ENCODE measurements around the gene ZC3H4.

ZC3H4 gene

GRCh38 chr19:47155148-47155547 lies 41.6 kb upstream of the ZC3H4 start:
- DNase-seq (ENCODE audit: low read depth), result no peak
- H3K4me3 ChIP-seq (ENCODE audit: low read length), result no peak overlapping the region
- no peak for TF ChIP-seq CTCF (conservative IDR thresholded peaks at IDR 0.05; ENCODE audit: low read depth, low read length)

- TF ChIP-seq CTCF (conservative IDR thresholded peaks at IDR 0.05; ENCODE audit: low read depth, low read length), result no peak
- DNase-seq (ENCODE audit: low read depth), result no peak
- no peak overlapping the region for H3K4me3 ChIP-seq (ENCODE audit: low read length)
These were observed 39.7 kb upstream of the ZC3H4 start for GRCh38 chr19:47153266-47153665.

GRCh38 chr19:47152632-47153031 lies 39.1 kb upstream of the ZC3H4 start:
- no peak overlapping the region for H3K4me3 ChIP-seq (ENCODE audit: low read length)
- no peak for DNase-seq (ENCODE audit: low read depth)
- TF ChIP-seq CTCF (conservative IDR thresholded peaks at IDR 0.05; ENCODE audit: low read depth, low read length), result no peak

GRCh38 chr19:47152205-47152604 lies 38.6 kb upstream of the ZC3H4 start:
- H3K4me3 ChIP-seq (ENCODE audit: low read length), result no peak overlapping the region
- no peak for TF ChIP-seq CTCF (conservative IDR thresholded peaks at IDR 0.05; ENCODE audit: low read depth, low read length)
- DNase-seq (ENCODE audit: low read depth), result no peak

GRCh38 chr19:47151627-47152026 lies 38.1 kb upstream of the ZC3H4 start:
- no peak for DNase-seq (ENCODE audit: low read depth)
- no peak overlapping the region for H3K4me3 ChIP-seq (ENCODE audit: low read length)
- no peak for TF ChIP-seq CTCF (conservative IDR thresholded peaks at IDR 0.05; ENCODE audit: low read depth, low read length)

- DNase-seq (ENCODE audit: low read depth), result no peak
- no peak for TF ChIP-seq CTCF (conservative IDR thresholded peaks at IDR 0.05; ENCODE audit: low read depth, low read length)
These were observed 33.3 kb upstream of the ZC3H4 start for GRCh38 chr19:47146920-47147319.

GRCh38 chr19:47145639-47146486 lies 32.3 kb upstream of the ZC3H4 start:
- no peak for TF ChIP-seq CTCF (conservative IDR thresholded peaks at IDR 0.05; ENCODE audit: low read depth, low read length)
- no peak for DNase-seq (ENCODE audit: low read depth)
- H3K4me3 ChIP-seq (ENCODE audit: low read length), result no peak overlapping the region

More at GRCh38 chr19:47146920-47147319, 33.3 kb upstream of the ZC3H4 start:
- H3K4me3 ChIP-seq (ENCODE audit: low read length), result no peak overlapping the region
